GM19193 (cell line): ENCODE measurements around the gene ARNT2.

Source experiments
- POLR2A ChIP-seq: IDR thresholded peaks from 4 replicates; pipeline ENCODE4 v1.6.1; 2011; ENCODE audit not compliant: insufficient read depth, insufficient read length; ENCODE audit errors: extremely low read depth

ARNT2 gene

GRCh38 chr15:80518522-80518921 lies 114.3 kb downstream of the ARNT2 start:
- no peak for TF ChIP-seq POLR2A

GRCh38 chr15:80523746-80524145 lies 119.6 kb downstream of the ARNT2 start:
- no peak for TF ChIP-seq POLR2A

GRCh38 chr15:80525853-80526252 lies 121.7 kb downstream of the ARNT2 start:
- no peak for TF ChIP-seq POLR2A

- TF ChIP-seq POLR2A, result no peak
These were observed 122.6 kb downstream of the ARNT2 start for GRCh38 chr15:80526556-80527340.

GRCh38 chr15:80527406-80527805 lies 123.2 kb downstream of the ARNT2 start:
- TF ChIP-seq POLR2A, result no peak

GRCh38 chr15:80527961-80528360 lies 123.8 kb downstream of the ARNT2 start:
- no peak for TF ChIP-seq POLR2A

GRCh38 chr15:80530737-80531365 lies 126.7 kb downstream of the ARNT2 start:
- no peak for TF ChIP-seq POLR2A

GRCh38 chr15:80531388-80531787 lies 127.2 kb downstream of the ARNT2 start:
- TF ChIP-seq POLR2A, result no peak

GRCh38 chr15:80531796-80532195 lies 127.6 kb downstream of the ARNT2 start:
- no peak for TF ChIP-seq POLR2A

GRCh38 chr15:80533790-80534333 lies 129.7 kb downstream of the ARNT2 start:
- TF ChIP-seq POLR2A, result no peak

GRCh38 chr15:80536231-80536630 lies 132.0 kb downstream of the ARNT2 start:
- no peak for TF ChIP-seq POLR2A

- no peak for TF ChIP-seq POLR2A
These were observed 132.5 kb downstream of the ARNT2 start for GRCh38 chr15:80536716-80537115.

GRCh38 chr15:80545078-80545477 lies 140.9 kb downstream of the ARNT2 start:
- no peak for TF ChIP-seq POLR2A

- no peak for TF ChIP-seq POLR2A
These were observed 143.1 kb downstream of the ARNT2 start for GRCh38 chr15:80547264-80547663.

GRCh38 chr15:80549191-80549590 lies 145.0 kb downstream of the ARNT2 start:
- TF ChIP-seq POLR2A, result no peak

GRCh38 chr15:80549654-80550053 lies 145.5 kb downstream of the ARNT2 start:
- no peak for TF ChIP-seq POLR2A
